Measurements from ENCODE around the gene FAM120A. TPM values are rescaled to one million over a fixed set of nuclear protein-coding genes. Genes with fewer than 3 reads are reported as not detected.

The FAM120A gene
- total and polyA plus RNA-seq, 2 of the 13 experiments (the other 11 are each of a cell fraction or from before 2014, with no cell fraction given): 41.3 to 44.4 TPM

- 0 out of 2 replicates have a peak, but pooled peaks have one; percentile 12 for TF ChIP-seq ZFX (CRISPR knock-in tag; IDR thresholded peaks at IDR 0.05; ENCODE audit: low read depth)
- TF ChIP-seq CAMTA2 (CRISPR knock-in tag; IDR thresholded peaks at IDR 0.05; ENCODE audit: borderline replicate concordance): no peak
- peak; percentile 20; the same call in 1 of the 2 replicates for TF ChIP-seq RBFOX2 (IDR thresholded peaks at IDR 0.05; ENCODE audit: low read depth, low read length)
- TF ChIP-seq ZKSCAN5 (CRISPR knock-in tag; IDR thresholded peaks at IDR 0.05): no peak
- TF ChIP-seq CC2D1A (CRISPR knock-in tag; IDR thresholded peaks at IDR 0.05): no peak
- TF ChIP-seq ESRRA (CRISPR knock-in tag; IDR thresholded peaks at IDR 0.05; ENCODE audit: low read depth): 0 out of 2 replicates have a peak, but pooled peaks have one; percentile 38
These were observed 125.0 kb downstream of the FAM120A start, which contains the start of gene PHF2 (continued) for GRCh38 chr9:93576258-93577077.

DNA sequence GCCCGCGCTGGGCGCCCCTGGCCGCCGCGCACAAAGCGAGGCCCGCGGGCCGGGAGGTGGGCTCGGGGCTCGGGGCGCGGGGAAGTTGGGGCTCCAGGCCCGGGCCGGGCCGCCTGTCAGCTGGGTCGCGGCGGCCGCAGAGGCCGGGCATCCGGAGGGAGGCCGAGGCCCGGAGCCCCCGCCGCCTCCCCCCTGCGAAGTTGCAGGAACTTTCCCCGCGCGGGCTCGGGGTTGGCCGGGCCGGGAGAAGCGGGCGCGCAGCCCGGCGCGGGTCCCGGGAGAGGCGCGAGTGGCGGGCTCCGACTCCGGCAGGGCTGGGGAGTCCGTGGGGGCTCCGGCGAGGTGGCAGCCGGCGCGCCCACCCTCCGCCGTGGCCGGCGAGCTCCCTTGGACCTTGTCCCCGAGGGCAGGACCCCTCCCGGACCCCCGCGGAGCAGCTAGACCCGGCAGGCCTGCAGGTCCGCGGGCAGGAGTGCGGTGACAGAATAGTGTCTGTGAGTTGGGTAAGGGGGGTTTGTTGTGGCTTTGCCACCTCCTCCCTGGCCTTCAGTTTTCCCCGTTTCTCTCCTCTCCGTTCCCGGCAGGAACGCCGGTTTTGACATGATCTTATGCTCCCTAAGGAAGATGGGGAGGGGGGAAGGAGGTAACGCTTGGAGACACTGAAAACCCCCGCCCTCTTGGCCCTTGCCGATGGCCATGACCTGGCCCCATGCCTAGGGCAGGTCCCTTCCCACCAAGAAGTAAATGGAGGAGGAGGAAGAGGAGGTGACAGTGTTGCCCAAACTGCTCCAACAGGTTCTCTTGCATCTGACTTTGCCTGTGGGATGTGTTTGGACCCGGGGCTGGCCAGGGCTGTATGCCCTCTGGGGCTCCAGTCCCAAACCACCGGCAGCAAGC lies 125.8 kb downstream of the FAM120A start:
- H4K20me1 ChIP-seq (ENCODE audit: insufficient read depth, low read length): peaks cover 21% of the 10 kb centered on the region
- H3K4me2 ChIP-seq (ENCODE audit: low read depth, low read length): peak overlapping the region; percentile 92
- ATAC-seq: peak; percentile 5
- peak overlapping the region; percentile 79 to 83 (median 79) for H3K4me3 ChIP-seq (replicated peaks in 1 of 3; ENCODE audit: insufficient read depth in 1 of 3, low read depth in 2 of 3, low read length in 3 of 3)
- peaks cover 28% of the 10 kb centered on the region for H3K79me2 ChIP-seq (ENCODE audit: insufficient read depth, low read length)
- peak overlapping the region; percentile 77 for H3K9ac ChIP-seq (ENCODE audit: insufficient read depth, low read depth, low read length)
- ChIA-PET CTCF (ENCODE audit: low intra/inter-chr PET ratio, low total read pairs) (interaction anchor here (0.8 kb wide), 1 partner anchor 11 kb away, joined by 3 read pairs; no protein-coding TSS in a partner anchor), POLR2A (interaction anchor here (2.3 kb wide), 1 partner anchor 11 kb away, joined by 8 read pairs; no protein-coding TSS in a partner anchor)
- no peak for FAIRE-seq
- no peak overlapping the region for H3K27ac ChIP-seq (ENCODE audit: extremely low read length, insufficient read depth, low read length)
- H3K4me1 ChIP-seq (ENCODE audit: insufficient read depth, low read length): peaks cover 57% of the 10 kb centered on the region
- no peak overlapping the region for H2AFZ ChIP-seq (ENCODE audit: low read length)
- no peak for DNase-seq (ENCODE audit: low spot score)
- 2% methylated on average over 11 of the region's 74 CpGs for WGBS (ENCODE audit: low lambda C conversion rate)
- H3K36me3 ChIP-seq (replicated peaks in 1 of 2; ENCODE audit: control insufficient read depth in 1 of 2, insufficient read depth in 2 of 2, low read length in 2 of 2): no peaks in the 10 kb centered on the region
- TSS peak; percentile 46 for BruUV-seq (replicated peaks)
- intact Hi-C loops (cut with micrococcal nuclease; ENCODE audit: unreplicated experiment) (no loop called here), in situ Hi-C loops (cut with HindIII; ENCODE audit: extremely low pct_ligation_motif_present, low pct_unique_long_range_greater_than_20kb) (no loop called here)
- no peaks in the 10 kb centered on the region; a peak in 1 of 5 replicates for H3K27me3 ChIP-seq (ENCODE audit: control insufficient read depth in 1 of 2, insufficient read depth in 2 of 2, low read length in 2 of 2)
- no peaks in the 10 kb centered on the region for H3K9me3 ChIP-seq (ENCODE audit: low read length)
- no peak for TF ChIP-seq MIER3 (CRISPR knock-in tag; IDR thresholded peaks at IDR 0.05; ENCODE audit: borderline replicate concordance)
- no peak for TF ChIP-seq ARID2 (CRISPR knock-in tag; IDR thresholded peaks at IDR 0.05; ENCODE audit: borderline replicate concordance)
- TF ChIP-seq ZBTB7B (CRISPR knock-in tag; IDR thresholded peaks at IDR 0.05): peak; percentile 35; the same call in 1 of the 2 replicates
- no peak for TF ChIP-seq U2AF1 (optimal IDR thresholded peaks at IDR 0.05; ENCODE audit: low read depth, low read length)
- TF ChIP-seq DBP (CRISPR knock-in tag; IDR thresholded peaks at IDR 0.05; ENCODE audit: not compliant biosample characterization): no peak
- TF ChIP-seq ZNF552 (CRISPR knock-in tag; IDR thresholded peaks at IDR 0.05; ENCODE audit: borderline replicate concordance): no peak
- TF ChIP-seq HNRNPUL1 (IDR thresholded peaks at IDR 0.05; ENCODE audit: low read depth, low read length): no peak
- TF ChIP-seq ZNF609 (CRISPR knock-in tag; IDR thresholded peaks at IDR 0.05; ENCODE audit: borderline replicate concordance): no peak

All from HepG2 (cell line).